Measurements from ENCODE around the gene RDH16.
A peak's percentile ranks its signal among the peaks of the same experiment; 100 is the strongest.
"Not testable (repeated sequence)": the region's sequence is repeated elsewhere in the genome, so short reads cannot be mapped to it uniquely, and the experiment has no call there.

Gene RDH16

DNA sequence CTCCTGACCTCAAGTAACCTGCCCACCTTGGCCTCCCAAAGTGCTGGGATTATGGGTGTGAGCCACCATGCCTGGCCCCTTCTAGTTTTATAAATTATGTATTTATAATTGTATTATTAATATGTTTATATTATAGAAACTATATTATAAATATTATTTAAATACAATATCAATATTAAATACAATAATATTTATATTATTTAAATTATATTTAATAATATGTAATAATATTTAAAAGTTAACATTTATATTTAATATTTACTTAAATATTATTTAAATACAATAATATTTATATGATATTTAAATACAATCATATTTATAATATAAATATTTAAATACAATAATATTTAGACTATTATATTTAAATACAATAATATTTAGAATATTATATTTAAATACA is 43.2 kb downstream of the RDH16 start:
- Histone ChIP-seq H3K79me1 (ENCODE audit: low read length) (no peaks in the 10 kb centered on the region), H3K14ac (ENCODE audit: low read length) (no peak overlapping the region), H4K91ac (ENCODE audit: low read depth, low read length) (no peak overlapping the region), H3K9me3 (ENCODE audit: insufficient read depth, low read depth, low read length) (peaks cover 4% of the 10 kb centered on the region), H2BK12ac (ENCODE audit: low read length) (no peak overlapping the region), H2AK5ac (ENCODE audit: low read length) (no peak overlapping the region), H3K27ac (ENCODE audit: low read depth, low read length) (no peak overlapping the region), H3K4me2 (ENCODE audit: low read length) (no peak overlapping the region), H3K4ac (ENCODE audit: low read depth, low read length) (no peak overlapping the region), H2BK5ac (ENCODE audit: low read depth, low read length, poor library complexity) (no peak overlapping the region), H3K18ac (ENCODE audit: low read length) (no peak overlapping the region), H2BK120ac (ENCODE audit: insufficient read depth, low read length, poor library complexity) (no peak overlapping the region), H3K4me1 (ENCODE audit: control insufficient read depth in 1 of 2, insufficient read depth in 2 of 2, low read length in 2 of 2) (no peaks in the 10 kb centered on the region), H3K79me2 (ENCODE audit: control insufficient read depth, insufficient read depth, low read length, poor library complexity) (no peaks in the 10 kb centered on the region), H4K8ac (ENCODE audit: low read depth, low read length) (no peak overlapping the region), H3K23ac (ENCODE audit: low read length) (no peak overlapping the region), H3K4me3 (ENCODE audit: low read depth, low read length) (no peak overlapping the region), H3K9ac (ENCODE audit: low read length) (no peak overlapping the region), H3K36me3 (ENCODE audit: control insufficient read depth in 1 of 2, insufficient read depth in 2 of 2, low read length in 2 of 2) (no peaks in the 10 kb centered on the region), H2AFZ (ENCODE audit: insufficient read depth, low read length, poor library complexity) (no peak overlapping the region), H3K27me3 (ENCODE audit: insufficient read depth, low read length) (no peaks in the 10 kb centered on the region), H4K12ac (ENCODE audit: low read depth, low read length) (no peak overlapping the region)
- no peak for DNase-seq

DNA sequence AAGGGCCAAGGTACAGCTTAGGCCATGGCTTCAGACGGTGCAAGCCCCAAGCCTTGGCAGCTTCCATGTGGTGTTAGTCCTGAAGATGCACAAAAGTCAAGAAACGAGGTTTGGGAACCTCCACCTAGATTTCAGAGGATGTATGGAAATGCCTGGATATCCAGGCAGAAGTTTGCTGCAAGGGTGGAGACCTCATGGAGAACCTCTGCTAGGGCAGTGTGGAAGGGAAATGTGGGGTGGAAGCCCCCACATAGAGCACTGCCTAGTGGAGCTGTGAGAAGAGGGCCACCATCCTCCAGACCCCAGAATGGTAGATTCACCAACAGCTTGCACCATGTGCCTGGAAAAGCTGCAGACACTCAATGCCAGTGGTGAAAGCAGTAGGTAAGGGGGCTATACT is 48.0 kb downstream of the RDH16 start:
- not testable (repeated sequence) for H3K36me3 ChIP-seq (ENCODE audit: control insufficient read depth in 1 of 2, insufficient read depth in 2 of 2, low read length in 2 of 2); H3K4me1 ChIP-seq (ENCODE audit: control insufficient read depth in 1 of 2, insufficient read depth in 2 of 2, low read length in 2 of 2); H3K23ac ChIP-seq (ENCODE audit: low read length); H4K91ac ChIP-seq (ENCODE audit: low read depth, low read length); H3K9ac ChIP-seq (ENCODE audit: low read length); H3K4ac ChIP-seq (ENCODE audit: low read depth, low read length); H2BK120ac ChIP-seq (ENCODE audit: insufficient read depth, low read length, poor library complexity); H3K18ac ChIP-seq (ENCODE audit: low read length); H2AFZ ChIP-seq (ENCODE audit: insufficient read depth, low read length, poor library complexity); H2AK5ac ChIP-seq (ENCODE audit: low read length); H3K14ac ChIP-seq (ENCODE audit: low read length); H2BK12ac ChIP-seq (ENCODE audit: low read length); H4K8ac ChIP-seq (ENCODE audit: low read depth, low read length); H2BK5ac ChIP-seq (ENCODE audit: low read depth, low read length, poor library complexity); H3K27ac ChIP-seq (ENCODE audit: low read depth, low read length); H3K79me1 ChIP-seq (ENCODE audit: low read length); H3K79me2 ChIP-seq (ENCODE audit: control insufficient read depth, insufficient read depth, low read length, poor library complexity); DNase-seq; H3K27me3 ChIP-seq (ENCODE audit: insufficient read depth, low read length); H4K12ac ChIP-seq (ENCODE audit: low read depth, low read length); H3K4me2 ChIP-seq (ENCODE audit: low read length)
- H3K9me3 ChIP-seq (ENCODE audit: insufficient read depth, low read depth, low read length), result peaks cover 17% of the 10 kb centered on the region
- no CpG with 5 or more reads among the region's 2 CpGs for WGBS (ENCODE audit: extremely low coverage, insufficient coverage, insufficient read length)
- peak overlapping the region; percentile 13 for H3K4me3 ChIP-seq (ENCODE audit: low read depth, low read length)

DNA sequence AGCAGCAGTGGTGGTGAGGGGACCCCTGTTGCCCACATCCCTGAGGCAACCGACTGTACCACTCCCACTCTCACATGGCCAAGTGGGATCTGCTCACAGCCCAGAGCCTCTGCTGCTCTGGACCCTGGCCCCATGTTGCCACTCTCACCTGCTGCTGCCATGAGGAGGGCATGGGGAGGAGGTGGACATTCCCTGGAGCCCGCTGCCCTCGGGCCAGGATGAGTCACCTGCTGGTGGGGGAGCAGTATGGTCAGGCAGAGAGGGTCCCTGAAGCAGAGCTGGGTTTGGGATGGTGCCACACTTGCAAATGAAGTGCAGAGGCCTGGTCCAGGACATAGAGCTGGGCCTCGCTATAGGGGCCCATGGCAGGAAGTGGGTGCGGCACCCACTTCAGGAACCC is 49.3 kb downstream of the RDH16 start:
- Histone ChIP-seq H3K27ac (ENCODE audit: low read depth, low read length) (no peak overlapping the region), H3K14ac (ENCODE audit: low read length) (no peak overlapping the region), H3K23ac (ENCODE audit: low read length) (no peak overlapping the region), H3K36me3 (ENCODE audit: control insufficient read depth in 1 of 2, insufficient read depth in 2 of 2, low read length in 2 of 2) (no peaks in the 10 kb centered on the region), H2BK12ac (ENCODE audit: low read length) (no peak overlapping the region), H4K12ac (ENCODE audit: low read depth, low read length) (no peak overlapping the region), H2AFZ (ENCODE audit: insufficient read depth, low read length, poor library complexity) (no peak overlapping the region), H4K91ac (ENCODE audit: low read depth, low read length) (no peak overlapping the region), H3K4me1 (ENCODE audit: control insufficient read depth in 1 of 2, insufficient read depth in 2 of 2, low read length in 2 of 2) (no peaks in the 10 kb centered on the region), H3K79me2 (ENCODE audit: control insufficient read depth, insufficient read depth, low read length, poor library complexity) (no peaks in the 10 kb centered on the region), H4K8ac (ENCODE audit: low read depth, low read length) (no peak overlapping the region), H3K79me1 (ENCODE audit: low read length) (no peaks in the 10 kb centered on the region), H3K4ac (ENCODE audit: low read depth, low read length) (no peak overlapping the region), H3K4me2 (ENCODE audit: low read length) (no peak overlapping the region), H3K9me3 (ENCODE audit: insufficient read depth, low read depth, low read length) (peaks cover 21% of the 10 kb centered on the region), H3K18ac (ENCODE audit: low read length) (no peak overlapping the region), H3K4me3 (ENCODE audit: low read depth, low read length) (no peak overlapping the region), H2BK5ac (ENCODE audit: low read depth, low read length, poor library complexity) (no peak overlapping the region), H2BK120ac (ENCODE audit: insufficient read depth, low read length, poor library complexity) (no peak overlapping the region), H3K9ac (ENCODE audit: low read length) (no peak overlapping the region), H2AK5ac (ENCODE audit: low read length) (no peak overlapping the region), H3K27me3 (ENCODE audit: insufficient read depth, low read length) (no peaks in the 10 kb centered on the region)
- no CpG with 5 or more reads among the region's 5 CpGs for WGBS (ENCODE audit: extremely low coverage, insufficient coverage, insufficient read length)
- peak in 1 of 2 donors; percentile 17 for DNase-seq

DNA sequence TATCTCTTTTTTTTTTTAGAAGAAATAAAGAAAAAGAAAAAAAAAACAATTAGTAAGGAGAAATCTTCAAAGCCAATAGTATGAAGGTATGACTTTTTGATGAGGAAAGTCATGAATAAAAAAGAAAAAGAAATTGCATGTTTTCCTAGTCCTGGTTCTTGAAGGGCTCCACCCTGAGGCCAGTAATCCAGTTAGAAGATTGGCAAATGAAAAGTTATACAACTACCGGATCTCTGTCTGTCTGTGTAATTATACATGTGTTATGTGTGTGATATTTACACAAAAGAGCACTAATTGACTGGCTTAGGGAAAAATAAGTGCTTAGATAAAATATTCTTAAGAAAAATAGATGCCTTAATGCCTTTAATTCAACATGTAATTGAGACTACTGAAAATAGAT is 51.6 kb downstream of the RDH16 start:
- Histone ChIP-seq H3K4me1 (ENCODE audit: control insufficient read depth in 1 of 2, insufficient read depth in 2 of 2, low read length in 2 of 2) (no peaks in the 10 kb centered on the region), H4K91ac (ENCODE audit: low read depth, low read length) (no peak overlapping the region), H3K27ac (ENCODE audit: low read depth, low read length) (no peak overlapping the region), H2BK12ac (ENCODE audit: low read length) (no peak overlapping the region), H4K8ac (ENCODE audit: low read depth, low read length) (no peak overlapping the region), H3K9me3 (ENCODE audit: insufficient read depth, low read depth, low read length) (peaks cover 30% of the 10 kb centered on the region), H3K9ac (ENCODE audit: low read length) (no peak overlapping the region), H3K79me1 (ENCODE audit: low read length) (no peaks in the 10 kb centered on the region), H3K27me3 (ENCODE audit: insufficient read depth, low read length) (no peaks in the 10 kb centered on the region), H2AK5ac (ENCODE audit: low read length) (no peak overlapping the region), H3K18ac (ENCODE audit: low read length) (no peak overlapping the region), H2AFZ (ENCODE audit: insufficient read depth, low read length, poor library complexity) (no peak overlapping the region), H3K4me2 (ENCODE audit: low read length) (no peak overlapping the region), H2BK120ac (ENCODE audit: insufficient read depth, low read length, poor library complexity) (no peak overlapping the region), H3K4ac (ENCODE audit: low read depth, low read length) (no peak overlapping the region), H2BK5ac (ENCODE audit: low read depth, low read length, poor library complexity) (no peak overlapping the region), H3K79me2 (ENCODE audit: control insufficient read depth, insufficient read depth, low read length, poor library complexity) (no peaks in the 10 kb centered on the region), H3K14ac (ENCODE audit: low read length) (no peak overlapping the region), H3K4me3 (ENCODE audit: low read depth, low read length) (no peak overlapping the region), H4K12ac (ENCODE audit: low read depth, low read length) (no peak overlapping the region), H3K36me3 (ENCODE audit: control insufficient read depth in 1 of 2, insufficient read depth in 2 of 2, low read length in 2 of 2) (no peaks in the 10 kb centered on the region), H3K23ac (ENCODE audit: low read length) (no peak overlapping the region)
- no peak for DNase-seq
- no CpG with 5 or more reads among the region's 1 CpG for WGBS (ENCODE audit: extremely low coverage, insufficient coverage, insufficient read length)
